BJ (cell line): ENCODE measurements around the gene ATOSB. TPM values are rescaled to one million over a fixed set of nuclear protein-coding genes. Genes with fewer than 3 reads are reported as not detected.

Experiments
- CTCF ChIA-PET: fragments of 350-600 bp; formaldehyde crosslinking; extraction: SDS; loops from one replicate; lab custom pipeline; 2021; ENCODE audit warnings: antibody characterized with exemption, inconsistent platforms; lab: Yijun Ruan, JAX
- POLR2A ChIA-PET: fragments of 300-600 bp; sonication (Branson Sonifier 250); formaldehyde crosslinking; extraction: SDS; loops from one replicate; lab custom pipeline; 2021; ENCODE audit warnings: antibody characterized with exemption; lab: Charles Lee
- DNase-seq: peaks from one replicate; pipeline ENCODE4 v3.0.0-alpha.2; 2011; ENCODE audit warnings: low read depth
- H3K27me3 ChIP-seq: 2 replicates; pipeline ENCODE4 v1.6.0; 2011; ENCODE audit warnings: low read length; ENCODE audit not compliant: control insufficient read depth, insufficient read depth
- H3K36me3 ChIP-seq: 2 replicates; pipeline ENCODE4 v1.5.1; 2011; ENCODE audit warnings: low read length; ENCODE audit not compliant: control insufficient read depth, insufficient read depth
- H3K4me3 ChIP-seq: 2 replicates; pipeline ENCODE4 v1.5.1; 2011; ENCODE audit warnings: low read depth, mild to moderate bottlenecking, control low read depth, low read length
- polyA plus RNA-seq: library from polyadenylated mRNA; depleted of rRNA; stranded (reverse); fragments of >200 nt; gene quantifications from 2 replicates; pipeline ENCODE4 v1.2.3, GENCODE V29; 2011
- TF ChIP-seq, protein P1 (sequence below): IDR thresholded peaks from 2 replicates; pipeline ENCODE4 v1.5.1; 2011; ENCODE audit warnings: low read depth, mild to moderate bottlenecking, control low read depth, inconsistent platforms, low read length, moderate library complexity; ENCODE audit not compliant: insufficient read depth

Gene ATOSB
- polyA plus RNA-seq, 1 experiment: 51.0 TPM

DNA sequence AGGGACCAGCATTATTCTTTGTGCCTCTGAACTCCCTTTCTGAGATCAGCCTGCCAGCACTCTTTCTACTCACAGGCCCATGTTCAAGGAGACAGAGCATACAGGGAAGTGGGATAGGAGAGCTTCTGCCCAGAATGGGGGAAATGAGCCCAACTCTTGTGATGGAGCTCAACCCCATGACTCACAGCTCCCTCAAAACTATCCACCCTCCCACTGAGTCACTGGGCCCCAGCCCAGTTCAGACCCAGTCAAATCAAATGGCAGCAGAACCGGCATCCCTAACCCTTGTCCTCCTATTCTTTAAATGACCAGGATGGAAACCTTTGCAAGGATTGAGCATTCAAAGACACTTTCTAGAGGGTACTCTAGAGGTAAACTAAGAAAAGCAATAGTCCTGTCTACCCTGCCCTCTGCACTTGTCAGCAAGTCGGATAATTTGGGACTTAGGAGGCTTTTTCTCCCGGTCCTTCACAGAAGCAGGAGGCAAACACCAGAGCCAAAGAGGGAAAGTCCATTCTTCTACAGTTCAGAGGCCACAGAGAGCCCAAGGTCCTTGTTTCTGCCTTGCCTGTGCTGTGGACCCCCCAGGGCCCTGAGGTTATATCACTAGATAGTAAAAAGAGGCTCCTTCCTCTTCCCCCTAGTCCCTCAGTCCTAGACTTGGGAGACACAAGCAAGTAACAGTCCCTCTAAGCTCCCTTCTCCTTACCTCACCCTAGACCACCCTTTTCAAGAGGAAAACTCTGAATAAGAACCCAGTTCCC is 3.2 kb downstream of the ATOSB start:
- ChIA-PET CTCF (interaction anchor here (0.6 to 2.4 kb wide), 4 partner anchors 9 to 442 kb away, joined by 3 to 12 read pairs (median 4); partner anchors contain the start of genes PIGO and STOML2), POLR2A (interaction anchor here (0.7 kb wide), 1 partner anchor 19 kb away, joined by 7 read pairs; no protein-coding TSS in a partner anchor)
- peaks cover 11% of the 10 kb centered on the region for H3K36me3 ChIP-seq
- H3K4me3 ChIP-seq: peak overlapping the region; percentile 39
- TF ChIP-seq, protein P1, sequence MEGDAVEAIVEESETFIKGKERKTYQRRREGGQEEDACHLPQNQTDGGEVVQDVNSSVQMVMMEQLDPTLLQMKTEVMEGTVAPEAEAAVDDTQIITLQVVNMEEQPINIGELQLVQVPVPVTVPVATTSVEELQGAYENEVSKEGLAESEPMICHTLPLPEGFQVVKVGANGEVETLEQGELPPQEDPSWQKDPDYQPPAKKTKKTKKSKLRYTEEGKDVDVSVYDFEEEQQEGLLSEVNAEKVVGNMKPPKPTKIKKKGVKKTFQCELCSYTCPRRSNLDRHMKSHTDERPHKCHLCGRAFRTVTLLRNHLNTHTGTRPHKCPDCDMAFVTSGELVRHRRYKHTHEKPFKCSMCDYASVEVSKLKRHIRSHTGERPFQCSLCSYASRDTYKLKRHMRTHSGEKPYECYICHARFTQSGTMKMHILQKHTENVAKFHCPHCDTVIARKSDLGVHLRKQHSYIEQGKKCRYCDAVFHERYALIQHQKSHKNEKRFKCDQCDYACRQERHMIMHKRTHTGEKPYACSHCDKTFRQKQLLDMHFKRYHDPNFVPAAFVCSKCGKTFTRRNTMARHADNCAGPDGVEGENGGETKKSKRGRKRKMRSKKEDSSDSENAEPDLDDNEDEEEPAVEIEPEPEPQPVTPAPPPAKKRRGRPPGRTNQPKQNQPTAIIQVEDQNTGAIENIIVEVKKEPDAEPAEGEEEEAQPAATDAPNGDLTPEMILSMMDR: no peak
- no peaks in the 10 kb centered on the region for H3K27me3 ChIP-seq
- DNase-seq: no peak

DNA sequence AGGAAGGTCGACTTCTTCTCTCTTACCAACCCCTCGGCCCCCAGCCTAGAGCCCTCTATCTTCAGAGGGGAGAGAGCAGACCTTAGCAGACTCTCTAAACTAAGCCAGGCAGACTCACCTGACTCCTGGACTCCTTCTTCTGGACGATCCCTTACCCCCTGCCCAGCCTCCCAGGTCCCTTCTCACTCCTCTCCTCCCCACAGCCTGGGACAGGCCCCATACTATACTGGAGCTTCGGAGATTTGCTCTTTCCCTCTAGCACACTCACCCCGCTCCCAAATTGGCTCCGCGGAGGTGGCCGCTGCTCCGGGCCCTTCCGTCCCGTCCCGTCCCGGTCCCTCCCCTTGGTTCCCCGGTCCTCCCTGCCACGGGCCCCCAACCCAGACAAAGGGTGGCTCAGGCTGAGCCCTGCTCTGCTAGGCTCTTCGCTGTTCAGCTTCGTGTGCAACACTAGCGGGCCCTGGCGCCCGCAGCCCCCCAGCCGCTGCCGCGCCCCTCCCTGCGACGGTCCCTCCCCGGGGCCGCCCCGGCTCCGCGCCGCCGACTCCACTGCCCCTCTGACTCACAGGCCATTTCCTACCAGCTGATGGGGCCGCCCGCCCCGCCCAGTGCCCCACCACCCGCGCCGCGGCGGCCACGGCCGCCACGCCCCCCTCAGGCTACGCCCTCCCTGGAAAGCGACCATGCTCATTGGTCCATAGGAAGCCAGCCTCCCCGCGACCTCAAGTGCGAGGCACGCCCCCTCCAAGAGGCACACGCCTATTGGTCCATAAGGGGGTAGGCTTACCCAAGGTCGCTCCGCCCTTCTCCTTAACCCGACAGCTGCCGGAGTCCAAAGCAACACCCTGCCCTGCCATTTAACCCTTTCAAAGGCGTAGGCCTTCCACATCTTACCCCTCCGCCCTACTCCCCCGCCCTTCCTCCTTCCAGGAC is 4.4 kb downstream of the ATOSB start:
- Histone ChIP-seq H3K27me3 (no peaks in the 10 kb centered on the region), H3K4me3 (peak overlapping the region; percentile 78), H3K36me3 (peaks cover 14% of the 10 kb centered on the region)
- ChIA-PET CTCF (interaction anchor here (0.7 to 2.4 kb wide), 5 partner anchors 8 to 447 kb away, joined by 3 to 12 read pairs (median 4); partner anchors contain the start of genes PIGO and STOML2), POLR2A (interaction anchor here (0.6 to 0.7 kb wide), 2 partner anchors 18 to 243 kb away, joined by 3 to 7 read pairs; no protein-coding TSS in a partner anchor)
- TF ChIP-seq, protein P1: no peak
- peak; percentile 91 for DNase-seq

DNA sequence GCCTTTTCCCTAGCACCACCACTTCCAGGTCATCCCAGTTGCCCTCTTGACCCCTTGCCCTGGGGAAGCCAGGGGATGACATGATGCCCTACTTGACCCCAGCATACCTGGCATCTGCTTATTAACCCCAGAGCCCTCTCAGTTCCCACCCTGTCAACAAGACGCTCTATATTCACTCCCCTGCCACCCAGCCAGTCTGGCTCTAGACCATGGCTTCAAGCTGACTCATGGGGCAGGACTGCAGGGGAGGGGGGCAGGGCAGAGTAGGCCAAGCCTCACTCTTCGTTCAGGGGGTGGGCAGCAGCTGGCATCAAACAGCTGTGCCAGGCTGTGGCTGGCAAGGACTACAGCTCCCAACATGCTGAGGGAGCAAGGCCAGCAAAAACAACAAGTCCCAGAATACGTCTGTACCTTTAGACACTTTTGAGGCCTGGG is 5.3 kb downstream of the ATOSB start:
- DNase-seq: no peak
- POLR2A ChIA-PET: no interaction called here
- CTCF ChIA-PET: interaction anchor here (0.9 to 2.4 kb wide), 3 partner anchors 13 to 444 kb away, joined by 3 to 12 read pairs (median 5); partner anchors contain the start of gene PIGO
- TF ChIP-seq, protein P1: no peak
- Histone ChIP-seq H3K36me3 (peaks cover 22% of the 10 kb centered on the region), H3K27me3 (no peaks in the 10 kb centered on the region), H3K4me3 (peak overlapping the region; percentile 78)

DNA sequence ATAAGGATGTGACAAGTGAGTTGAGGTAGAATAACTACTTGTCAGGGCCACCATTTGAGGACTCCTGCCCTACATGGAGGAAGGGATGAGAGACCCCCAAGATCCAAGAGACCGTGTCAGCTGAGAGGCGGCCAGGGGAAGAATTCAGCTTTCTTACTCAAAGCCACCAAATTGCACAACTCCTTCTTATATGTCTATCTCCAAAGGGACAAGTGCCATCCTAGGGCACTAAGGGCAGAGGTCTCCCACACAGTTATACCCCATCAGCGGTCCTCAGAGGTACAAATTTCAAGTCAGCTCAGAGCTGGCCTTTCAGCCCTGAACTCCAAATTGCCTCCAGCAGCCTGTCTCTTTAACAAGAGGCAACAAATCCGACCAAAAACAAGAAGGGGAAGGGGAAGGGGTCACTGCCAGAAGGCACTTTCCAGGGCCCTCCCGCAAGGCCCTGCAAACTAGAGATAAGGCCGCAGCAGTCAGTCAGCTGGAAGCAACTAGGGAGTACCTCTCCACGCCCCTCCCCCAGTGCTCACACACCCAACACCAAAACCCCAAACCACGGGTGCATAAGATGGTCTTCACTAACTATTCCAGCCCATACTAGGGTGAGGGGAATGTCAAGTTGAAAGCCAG is 6.6 kb downstream of the ATOSB start:
- peaks cover 30% of the 10 kb centered on the region for H3K36me3 ChIP-seq
- H3K27me3 ChIP-seq: no peaks in the 10 kb centered on the region
- CTCF ChIA-PET: interaction anchor here (0.7 to 1.0 kb wide), 2 partner anchors 12 to 209 kb away, joined by 3 to 4 read pairs; partner anchors contain the start of gene PIGO
- no peak overlapping the region for H3K4me3 ChIP-seq
- no peak for DNase-seq
- TF ChIP-seq, protein P1: no peak
- POLR2A ChIA-PET: no interaction called here
